HG03103 (cell line): ENCODE measurements around the gene ADAT3.
A peak's percentile ranks its signal among the peaks of the same experiment; 100 is the strongest.
"Not testable (repeated sequence)": the region's sequence is repeated elsewhere in the genome, so short reads cannot be mapped to it uniquely, and the experiment has no call there.

ENCODE experiments used
- ATAC-seq: cut with Tn5 transposase; IDR thresholded peaks from one replicate; pipeline ENCODE4 v1.9.1; 2021; ENCODE audit warnings: low read depth; ENCODE audit not compliant: unreplicated experiment

The ADAT3 gene

DNA sequence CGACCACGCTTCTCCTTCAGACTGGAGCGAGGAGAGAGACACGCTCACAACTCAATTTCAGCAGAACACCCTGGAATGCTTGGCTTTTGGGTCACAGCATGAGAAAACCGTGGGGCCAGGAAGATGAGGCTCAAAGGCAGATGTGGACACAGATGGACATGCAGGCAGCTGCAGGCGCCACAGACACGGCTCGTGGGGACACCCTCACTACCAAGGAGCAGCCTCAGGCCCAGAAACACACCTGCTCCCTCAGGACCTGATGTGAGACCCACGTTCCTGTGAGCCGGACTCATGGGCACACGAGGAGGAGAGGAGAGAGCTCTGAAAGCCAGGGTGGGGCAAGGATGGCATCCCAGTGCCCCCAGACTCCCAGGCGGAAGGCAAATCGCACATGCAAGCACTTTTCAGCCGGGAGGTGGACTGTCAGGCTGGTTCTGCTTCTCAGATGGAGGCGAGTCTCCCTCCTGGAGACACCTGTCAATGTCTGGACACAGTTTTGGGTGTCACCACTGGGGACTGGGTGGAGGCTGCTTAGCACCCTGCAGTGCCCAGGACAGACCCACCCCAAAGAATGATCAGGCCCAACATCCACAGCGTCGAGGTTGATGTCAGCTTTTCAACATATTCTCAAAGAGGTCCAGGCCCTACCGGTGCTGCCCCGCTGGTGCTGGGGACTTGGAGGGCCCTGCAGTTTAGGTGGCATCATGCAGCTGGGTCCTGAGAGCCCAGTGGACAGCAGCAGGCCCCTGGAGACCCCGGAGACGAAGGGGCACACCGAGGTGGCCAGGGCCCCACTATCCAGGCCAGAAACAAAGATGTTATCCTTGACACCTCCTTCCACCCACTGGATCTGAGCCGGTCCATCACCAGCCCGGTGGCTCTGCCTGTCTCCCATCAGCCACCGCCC is 22.2 kb upstream of the ADAT3 start:
- no peak for ATAC-seq

DNA sequence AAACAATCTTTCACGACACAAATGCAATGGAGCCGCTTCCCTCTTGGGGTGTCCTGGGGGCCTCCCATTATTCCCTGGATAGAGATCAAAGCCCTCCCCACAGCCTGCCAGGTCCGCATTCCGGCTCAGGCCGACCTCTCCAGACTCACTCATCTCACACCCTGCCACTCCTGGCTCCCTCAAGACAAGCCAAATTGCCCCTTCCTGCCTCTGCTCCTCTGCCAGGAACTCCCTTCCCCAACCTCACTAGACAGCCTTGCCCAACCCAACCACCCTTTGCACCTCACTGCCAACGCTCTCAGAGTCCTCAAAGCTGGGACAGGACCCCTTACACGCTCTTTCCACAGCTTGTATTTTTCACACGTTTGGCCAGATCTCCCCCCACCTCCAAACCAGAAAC is 21.4 kb upstream of the ADAT3 start:
- ATAC-seq: no peak

DNA sequence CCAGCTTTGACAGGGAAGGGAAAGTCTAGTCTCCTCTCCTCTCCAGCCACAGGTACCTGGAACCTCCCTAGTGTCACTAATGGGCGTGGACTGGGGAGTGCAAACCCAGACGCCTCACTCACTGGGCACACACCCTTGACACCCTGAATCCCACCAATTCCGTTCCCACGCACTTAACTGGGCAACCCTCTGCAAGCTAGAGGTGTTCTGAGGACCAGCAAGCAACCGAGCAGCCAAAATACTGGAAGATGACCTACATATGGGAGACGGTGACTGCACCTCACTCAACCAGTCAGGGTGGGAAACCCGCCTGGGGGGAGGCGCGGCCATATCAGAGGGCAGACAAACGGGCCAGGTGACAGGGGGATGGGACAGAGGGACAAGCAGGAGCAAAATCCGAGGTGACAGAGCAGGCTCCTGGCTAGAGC is 20.9 kb upstream of the ADAT3 start:
- ATAC-seq: no peak

DNA sequence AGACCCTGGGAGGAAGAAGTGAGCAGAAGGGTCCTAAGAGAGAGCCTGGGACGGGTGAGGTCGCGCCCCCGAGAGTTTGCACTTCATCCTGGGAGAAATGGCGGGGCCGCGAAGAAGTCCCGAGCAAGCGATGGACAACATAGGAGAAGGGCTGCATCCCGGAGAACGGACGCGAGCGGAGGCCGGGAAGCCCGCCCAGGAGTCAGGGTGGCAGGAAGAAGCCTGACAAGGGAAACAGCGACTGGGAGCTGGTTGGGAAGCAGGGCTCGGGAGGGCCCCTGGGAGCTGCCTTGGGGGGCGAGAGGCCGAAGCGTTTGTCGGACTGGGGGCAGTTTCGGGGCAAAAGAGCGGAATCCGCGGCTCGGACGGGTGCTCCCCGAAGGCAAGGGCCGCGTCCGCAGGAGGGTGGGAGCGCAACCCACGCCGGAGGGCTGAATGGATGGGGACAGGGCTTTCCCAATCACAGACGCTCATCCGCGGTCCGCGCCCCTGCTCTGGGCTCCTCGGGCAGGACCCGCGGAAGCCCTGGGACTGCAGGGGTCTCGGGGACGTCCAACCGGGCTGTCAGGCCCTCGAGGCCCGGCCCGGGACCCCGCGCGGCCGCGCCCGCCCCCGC is 20.4 kb upstream of the ADAT3 start:
- peak; percentile 12 for ATAC-seq

DNA sequence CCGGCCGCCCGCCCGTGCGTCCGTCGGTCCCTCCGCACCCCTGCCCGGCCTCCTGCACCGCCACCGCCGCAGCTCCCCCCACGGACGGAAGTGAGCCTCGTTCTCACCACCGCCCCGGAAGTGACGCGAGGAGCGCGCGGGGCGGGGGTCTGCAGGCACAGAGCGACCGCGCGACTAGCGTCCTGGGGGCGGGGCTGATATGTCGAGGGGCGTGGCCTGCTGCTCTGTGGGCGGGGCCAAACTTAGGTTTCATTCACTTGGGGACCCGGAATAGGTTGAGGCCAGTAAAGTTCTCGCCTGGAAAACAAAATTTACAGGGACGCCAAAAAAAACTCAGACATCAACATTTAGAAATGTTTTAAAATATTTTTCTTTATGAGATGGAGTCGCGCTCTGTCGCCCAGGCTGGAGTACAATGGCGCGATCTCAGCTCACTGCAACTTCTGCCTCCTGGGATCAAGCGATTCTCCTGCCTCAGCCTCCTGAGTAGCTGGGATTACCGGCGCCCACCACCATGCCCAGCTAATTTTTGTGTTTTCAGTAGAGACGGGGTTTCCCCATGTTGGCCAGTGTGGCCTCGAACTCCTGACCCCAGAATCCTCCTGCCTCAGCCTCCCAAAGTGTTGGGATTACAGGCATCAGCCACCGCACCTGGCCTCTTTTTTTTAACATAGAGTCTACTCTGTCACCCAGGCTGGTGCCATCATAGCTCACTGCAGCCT is 19.6 kb upstream of the ADAT3 start, which contains the start of gene ABHD17A:
Gene ABHD17A (minus strand): TSS at position 99 of the 722 bp plus-strand sequence. CDS start 3,930 bp downstream, outside the sequence.
- ATAC-seq: peak; percentile 64

DNA sequence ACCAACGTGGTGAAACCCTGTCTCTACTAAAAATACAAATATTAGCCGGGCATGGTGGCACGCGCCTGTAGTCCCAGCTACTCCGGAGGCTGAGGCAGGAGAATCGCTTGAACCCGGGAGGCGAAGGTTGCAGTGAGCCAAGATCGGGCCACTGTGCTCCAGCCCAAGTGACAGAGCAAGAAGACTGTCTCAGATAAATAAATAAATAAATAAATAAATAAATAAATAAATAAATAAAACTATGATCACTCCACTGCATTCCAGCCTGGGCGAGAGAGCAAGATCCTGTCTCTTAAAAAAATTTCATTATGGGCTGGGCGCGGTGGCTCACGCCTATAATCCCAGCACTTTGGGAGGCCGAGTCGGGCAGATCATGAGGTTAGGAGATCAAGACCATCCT is 18.8 kb upstream of the ADAT3 start:
- ATAC-seq: not testable (repeated sequence)

DNA sequence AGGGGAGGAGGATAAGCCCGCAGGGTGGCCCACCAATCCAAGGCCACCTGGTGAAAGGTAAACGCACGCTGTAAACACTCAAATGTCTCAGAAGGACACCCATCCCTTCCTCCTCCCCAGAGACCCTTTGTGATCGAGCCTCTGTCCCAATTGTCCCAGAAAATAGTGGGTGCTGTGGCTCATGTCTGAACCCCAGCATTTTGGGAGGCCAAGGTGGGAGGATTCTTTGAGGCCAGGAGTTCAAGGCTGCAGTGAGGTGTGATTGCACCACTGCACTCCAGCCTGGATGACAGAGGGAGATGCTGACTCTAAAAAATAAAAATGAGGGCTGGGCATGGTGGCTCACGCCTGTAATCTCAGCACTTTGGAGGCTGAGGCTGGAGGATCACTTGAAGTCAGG is 16.8 kb upstream of the ADAT3 start:
- ATAC-seq: no peak

DNA sequence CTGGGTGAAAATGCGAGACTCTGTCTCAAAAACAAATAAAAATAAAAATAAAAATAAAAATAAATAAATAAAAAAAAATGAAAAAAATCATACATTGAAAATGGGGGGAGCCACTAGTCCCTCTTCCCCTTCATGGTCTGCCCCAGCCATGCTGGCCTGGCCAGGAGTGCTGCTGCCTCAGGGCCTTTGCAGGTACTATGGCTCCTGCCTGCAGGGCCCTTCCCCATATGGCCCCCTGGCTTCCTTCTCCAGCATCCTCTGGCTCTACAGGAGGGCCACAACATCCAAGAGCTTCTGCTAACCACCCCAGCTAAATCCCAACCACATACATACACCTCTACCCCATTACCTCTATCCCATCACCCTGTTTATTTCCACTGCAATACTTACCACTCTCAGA is 15.3 kb upstream of the ADAT3 start:
- ATAC-seq: no peak

DNA sequence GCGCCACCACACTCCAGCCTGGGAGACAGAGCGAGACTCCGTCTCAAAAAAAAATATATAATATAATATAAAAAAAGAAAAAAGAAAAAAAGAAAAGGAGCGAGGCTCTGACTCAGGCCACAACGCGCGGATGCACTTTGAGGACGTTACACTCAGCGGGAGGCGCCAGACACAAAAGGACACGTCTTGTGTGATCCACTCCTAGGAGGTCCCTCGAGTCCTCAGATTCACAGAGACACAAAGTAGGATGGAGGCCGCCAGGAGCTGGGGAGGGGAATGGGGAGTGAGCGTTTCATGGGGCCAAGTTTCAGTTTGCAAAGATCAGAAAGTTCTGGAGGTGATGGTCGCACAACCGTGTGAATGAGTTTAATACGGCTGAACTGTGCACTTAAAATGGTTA is 11.4 kb upstream of the ADAT3 start:
- no peak for ATAC-seq

DNA sequence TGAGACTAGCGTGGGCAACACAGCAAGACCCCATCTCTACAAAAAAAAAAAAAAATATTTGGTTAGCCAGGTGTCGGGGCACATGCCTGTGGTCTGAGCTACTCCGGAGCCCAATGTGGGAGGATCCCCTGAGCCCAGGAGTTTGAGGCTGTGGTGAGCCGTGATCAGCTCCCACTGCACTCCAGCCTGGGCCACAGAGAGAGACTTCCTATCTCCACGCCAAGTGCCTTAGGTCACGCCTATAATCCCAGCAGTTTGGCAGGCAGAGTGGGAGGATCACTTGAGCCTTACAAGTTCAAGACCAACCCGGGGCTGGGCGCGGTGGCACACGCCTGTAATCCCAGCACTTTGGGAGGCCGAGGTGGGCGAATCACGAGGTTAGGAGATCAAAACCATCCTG is 8.7 kb upstream of the ADAT3 start:
- no peak for ATAC-seq

DNA sequence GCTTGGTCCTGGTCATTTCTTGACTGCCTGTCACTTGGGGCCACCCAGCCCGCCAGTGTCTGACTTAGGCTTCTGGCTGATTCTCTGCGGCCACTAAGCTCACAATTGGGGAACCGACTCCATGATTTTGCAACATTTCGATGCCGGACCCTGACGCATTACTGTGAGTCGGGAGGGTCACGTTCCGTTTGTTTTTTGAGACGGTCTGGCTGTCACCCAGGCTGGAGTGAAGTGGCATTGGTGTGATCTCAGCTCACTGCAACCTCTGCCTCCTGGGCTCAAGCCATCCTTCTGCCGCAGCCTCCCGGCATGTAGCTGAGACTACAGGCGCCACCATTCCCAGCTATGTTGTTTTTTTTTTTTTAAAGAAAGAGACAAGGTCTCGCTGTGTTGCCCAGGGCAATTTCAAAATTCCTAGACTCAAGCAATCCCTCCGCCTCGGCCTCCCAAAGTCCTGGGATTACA is 3.2 kb upstream of the ADAT3 start:
- ATAC-seq: no peak

DNA sequence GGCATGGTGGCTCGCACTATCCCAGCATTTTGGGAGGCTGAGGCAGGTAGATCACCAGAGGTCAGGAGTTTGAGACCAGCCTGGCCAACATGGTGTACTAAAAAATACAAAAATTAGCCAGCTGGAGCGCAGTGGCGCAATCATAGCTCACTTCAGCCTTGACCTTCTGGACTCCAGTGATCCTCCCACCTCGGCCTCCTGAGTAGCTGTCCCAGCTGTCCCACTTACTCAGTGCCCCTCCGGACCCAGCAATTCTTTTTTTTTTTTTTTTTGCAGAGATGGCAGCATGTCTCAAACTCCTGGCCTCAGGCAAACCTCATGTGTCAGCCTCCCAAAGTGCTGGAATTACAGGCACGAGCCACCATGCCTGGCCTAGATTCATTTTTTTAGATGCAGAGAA is 2.3 kb upstream of the ADAT3 start:
- no peak for ATAC-seq

DNA sequence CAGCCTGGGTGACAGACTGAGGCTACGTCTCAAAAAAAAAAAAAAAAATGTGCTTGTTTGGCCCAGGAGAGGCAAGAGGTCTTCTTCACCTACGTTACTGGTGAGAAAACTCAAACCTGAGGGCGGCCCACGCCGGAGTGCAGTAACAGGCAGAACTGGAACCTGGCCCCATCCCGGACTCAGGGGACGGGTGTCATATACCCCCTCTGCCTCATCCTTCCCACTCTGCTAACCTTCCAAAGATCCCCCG is 414 bp upstream of the ADAT3 start:
- peak; percentile 10 for ATAC-seq

DNA sequence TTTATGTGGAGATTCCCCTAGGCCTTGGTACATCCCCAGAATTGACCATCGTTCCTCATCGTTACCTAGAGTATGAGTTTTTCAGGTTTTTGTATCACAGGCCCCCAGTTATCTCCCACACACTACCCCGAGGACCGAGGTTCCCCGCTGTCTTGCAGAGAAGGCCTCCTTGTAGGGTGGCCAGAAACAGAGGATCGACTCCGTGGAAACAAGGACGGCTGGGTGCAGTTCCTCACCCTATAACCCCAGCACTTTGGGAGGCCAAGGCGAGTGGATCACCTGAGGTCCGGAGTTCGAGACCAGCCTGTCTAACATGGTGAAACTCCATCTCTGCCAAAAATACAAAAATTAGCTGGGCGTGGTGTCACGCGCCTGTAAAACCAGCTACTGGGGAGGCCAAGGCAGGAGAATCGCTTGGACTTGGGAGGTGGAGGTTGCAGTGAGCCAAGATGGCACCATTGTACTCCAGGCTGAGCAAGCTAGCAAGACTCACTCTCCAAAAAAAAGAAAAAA is 720 bp downstream of the ADAT3 start:
- ATAC-seq: no peak

DNA sequence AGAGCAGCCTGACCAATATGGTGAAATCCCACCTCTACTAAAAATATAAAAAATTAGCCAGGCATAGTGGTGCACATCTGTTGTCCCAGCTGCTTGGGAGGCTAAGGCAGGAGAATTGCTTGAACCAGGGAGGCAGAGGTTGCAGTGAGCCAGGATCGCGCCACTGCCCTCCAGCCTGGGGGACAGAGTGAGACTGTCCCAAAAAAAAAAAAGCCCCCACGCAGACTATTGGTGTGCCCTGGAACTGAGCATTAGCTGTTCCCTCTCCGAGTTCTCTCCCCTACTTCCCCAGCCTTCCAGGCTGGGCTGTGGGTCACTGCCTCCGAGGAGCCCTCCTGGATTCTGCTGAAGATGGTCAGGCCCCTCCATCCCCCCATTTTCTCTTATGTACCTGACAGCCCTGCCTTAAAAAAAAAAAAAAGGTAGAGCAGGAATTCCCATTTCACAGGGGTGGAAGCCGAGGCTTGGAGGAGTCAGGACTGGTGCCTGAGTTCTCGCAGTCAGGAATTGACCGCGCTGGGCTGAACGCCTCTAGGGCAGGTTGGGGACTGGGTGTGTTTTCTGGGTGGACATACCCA is 1.9 kb downstream of the ADAT3 start:
- no peak for ATAC-seq

DNA sequence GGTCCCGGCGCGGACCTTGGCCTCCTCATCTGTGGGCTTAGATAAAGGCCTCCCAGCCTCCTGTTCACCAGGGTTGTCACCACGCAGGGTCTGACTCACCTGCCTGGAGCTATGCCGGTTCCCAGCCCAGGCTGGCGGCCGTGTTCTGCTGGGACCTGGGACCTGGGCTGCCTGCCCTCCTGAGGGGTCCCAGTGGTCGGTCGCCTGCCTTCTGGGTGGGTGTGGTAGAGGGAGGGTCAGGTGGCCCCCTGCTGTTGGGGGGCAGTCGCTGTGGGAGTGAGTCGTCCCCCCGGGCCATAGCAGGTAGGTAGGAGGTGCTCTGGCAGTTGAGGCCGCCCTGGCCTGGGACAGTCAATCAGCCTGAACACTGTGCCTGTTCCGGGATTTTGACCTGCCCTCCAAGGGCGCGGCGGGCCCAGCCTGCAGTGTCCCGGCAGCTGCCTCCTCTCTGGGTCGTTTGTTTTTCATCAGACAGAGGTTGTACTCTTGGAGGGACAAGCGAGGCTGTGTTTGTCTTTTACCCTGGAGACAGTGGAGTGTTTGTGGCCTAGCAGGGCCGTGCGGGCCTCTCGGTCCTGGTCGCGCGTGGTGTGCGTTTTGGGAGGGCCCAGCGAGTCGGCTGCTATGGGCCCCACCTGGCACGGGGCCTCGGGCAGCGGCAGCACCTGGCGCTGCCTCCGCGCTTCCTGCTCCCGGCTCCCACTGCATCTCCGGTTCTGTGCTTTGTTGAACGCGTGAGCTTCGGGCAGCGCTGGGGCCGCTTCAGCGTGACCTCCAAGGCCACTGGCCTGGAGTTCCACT is 2.6 kb downstream of the ADAT3 start:
- no peak for ATAC-seq

DNA sequence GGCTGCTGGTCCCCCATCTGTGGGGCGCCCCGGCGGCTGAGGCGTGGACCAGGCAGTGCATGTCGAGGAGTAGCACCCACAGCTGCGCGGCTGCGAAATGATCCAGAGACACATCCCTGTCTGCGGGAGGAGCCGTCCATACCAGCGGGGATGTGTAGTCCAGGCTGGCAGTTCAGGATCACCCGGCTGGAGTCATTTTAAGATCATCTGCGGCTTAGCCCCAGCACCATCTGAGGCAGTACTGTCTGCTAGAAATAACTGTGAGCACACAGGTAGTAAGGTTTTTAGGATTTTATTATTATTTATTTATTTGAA is 3.1 kb downstream of the ADAT3 start:
- ATAC-seq: no peak

DNA sequence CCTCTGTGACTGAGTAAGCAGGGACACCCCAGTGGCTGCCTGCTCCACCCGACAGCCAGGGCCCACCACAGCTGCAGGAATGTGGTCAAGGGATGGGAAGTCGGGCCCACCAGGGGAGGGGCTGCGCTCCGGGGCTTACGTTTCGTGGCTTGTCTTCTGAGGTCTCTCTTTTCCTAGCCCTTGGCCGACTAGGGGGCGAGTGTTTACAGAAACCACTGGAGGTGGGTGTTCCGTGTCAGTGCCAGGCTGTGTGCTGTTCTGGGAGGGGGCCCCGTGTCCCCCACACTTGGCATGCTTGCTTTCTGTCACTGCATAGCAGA is 4.5 kb downstream of the ADAT3 start:
- no peak for ATAC-seq

DNA sequence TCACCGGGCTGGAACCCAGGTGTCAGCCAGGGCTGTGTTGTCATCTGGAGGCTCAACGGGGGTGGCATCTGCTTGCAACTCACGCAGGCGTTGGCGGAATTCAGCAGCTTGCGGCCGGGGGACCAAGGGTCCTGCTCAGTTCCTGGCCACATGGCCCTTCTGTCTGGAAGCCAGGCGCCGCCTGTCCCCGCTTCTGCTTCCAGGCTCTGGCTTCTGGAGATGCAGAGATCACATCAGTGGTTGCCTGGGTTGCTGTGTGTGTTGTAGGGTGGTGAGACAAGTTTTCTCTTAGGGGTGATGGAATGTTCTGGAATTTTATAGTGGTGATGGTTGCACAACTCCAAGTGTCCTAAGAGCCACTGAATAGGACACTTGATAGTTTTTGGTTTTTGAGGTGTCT is 5.0 kb downstream of the ADAT3 start:
- no peak for ATAC-seq

DNA sequence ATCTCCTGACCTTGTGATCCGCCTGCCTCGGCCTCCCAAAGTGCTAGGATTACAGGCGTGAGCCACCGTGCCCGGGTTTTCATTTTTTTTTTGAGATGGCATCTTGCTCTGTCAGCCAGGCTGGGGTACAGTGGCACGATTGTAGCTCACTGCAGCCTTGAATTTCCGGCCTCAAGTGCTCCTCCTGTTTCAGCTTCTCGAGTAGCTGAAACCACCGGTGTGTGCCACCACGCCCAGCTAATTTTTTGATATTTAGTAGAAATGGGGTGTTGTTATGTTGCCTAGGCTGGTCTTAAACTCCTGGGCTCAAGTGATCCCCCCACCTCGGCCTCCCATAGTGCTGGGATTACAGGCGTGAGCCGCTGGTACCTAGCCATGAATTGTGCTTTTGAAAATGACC is 5.9 kb downstream of the ADAT3 start:
- no peak for ATAC-seq

DNA sequence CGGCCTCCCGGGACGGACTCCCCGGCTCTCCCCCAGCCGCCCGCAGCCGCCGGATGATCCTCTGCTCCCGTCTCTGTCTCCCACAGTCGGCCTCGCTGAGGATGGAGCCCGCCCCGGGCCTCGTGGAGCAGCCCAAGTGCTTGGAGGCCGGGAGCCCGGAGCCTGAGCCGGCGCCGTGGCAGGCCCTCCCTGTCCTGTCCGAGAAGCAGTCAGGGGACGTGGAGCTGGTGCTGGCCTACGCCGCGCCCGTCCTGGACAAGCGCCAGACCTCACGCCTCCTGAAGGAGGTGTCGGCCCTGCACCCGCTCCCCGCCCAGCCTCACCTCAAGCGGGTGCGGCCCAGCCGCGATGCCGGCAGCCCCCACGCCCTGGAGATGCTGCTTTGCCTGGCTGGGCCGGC is 6.8 kb downstream of the ADAT3 start:
- ATAC-seq: no peak
